H9 (cell line): Measurements from ENCODE around the gene CLEC4E. TPM values are rescaled to one million over a fixed set of nuclear protein-coding genes. Genes with fewer than 3 reads are reported as not detected.

ENCODE experiments used
- DNase-seq: peaks from one replicate; pipeline ENCODE4 v3.0.0-alpha.2; 2017
- H2AFZ ChIP-seq: one replicate; pipeline ENCODE4 v1.6.1; 2013; ENCODE audit warnings: mild to moderate bottlenecking, low read length, control low read depth, moderate library complexity
- H2AK5ac ChIP-seq: 2 replicates; pipeline ENCODE4 v1.6.1; 2013; ENCODE audit warnings: low read length, control low read depth, mixed read lengths; ENCODE audit not compliant: insufficient read length
- H2BK120ac ChIP-seq: one replicate; pipeline ENCODE4 v1.6.1; 2013; ENCODE audit warnings: low read depth, mild to moderate bottlenecking, low read length, control low read depth, inconsistent platforms; ENCODE audit not compliant: poor library complexity, severe bottlenecking
- H2BK12ac ChIP-seq: 2 replicates; pipeline ENCODE4 v1.6.1; 2013; ENCODE audit warnings: low read length, control low read depth, mixed read lengths, low read depth; ENCODE audit not compliant: insufficient read length
- H2BK15ac ChIP-seq: 2 replicates; pipeline ENCODE4 v1.6.1; 2013; ENCODE audit warnings: low read depth, low read length, control low read depth
- H2BK20ac ChIP-seq: one replicate; pipeline ENCODE4 v1.6.1; 2013; ENCODE audit warnings: low read depth, mild to moderate bottlenecking, low read length, control low read depth, inconsistent platforms; ENCODE audit not compliant: poor library complexity, severe bottlenecking
- H2BK5ac ChIP-seq: 2 replicates; pipeline ENCODE4 v1.6.1; 2013; ENCODE audit warnings: low read length, control low read depth, mixed read lengths; ENCODE audit not compliant: insufficient read length
- H3K14ac ChIP-seq: 2 replicates; pipeline ENCODE4 v1.6.1; 2013; ENCODE audit warnings: low read length, control low read depth; ENCODE audit not compliant: insufficient read depth
- H3K18ac ChIP-seq: 2 replicates; pipeline ENCODE4 v1.6.1; 2013; ENCODE audit warnings: low read depth, mild to moderate bottlenecking, mixed read lengths, low read length, control low read depth; ENCODE audit not compliant: insufficient read length
- H3K23ac ChIP-seq: 2 replicates; pipeline ENCODE4 v1.6.1; 2013; ENCODE audit warnings: low read length, control low read depth, mixed read lengths, low read depth; ENCODE audit not compliant: insufficient read length
- H3K23me2 ChIP-seq: 2 replicates; pipeline ENCODE4 v1.6.1; 2013; ENCODE audit warnings: low read depth, mild to moderate bottlenecking, mixed read lengths, low read length, control low read depth; ENCODE audit not compliant: insufficient read length, poor library complexity, severe bottlenecking
- H3K27ac ChIP-seq: 2 replicates; pipeline ENCODE4 v1.5.1; 2013; ENCODE audit warnings: low read length, control low read depth, mixed read lengths, low read depth; ENCODE audit not compliant: insufficient read length
- H3K27me3 ChIP-seq: 2 replicates; pipeline ENCODE4 v1.6.1; 2013; ENCODE audit warnings: low read length, control low read depth, inconsistent platforms; ENCODE audit not compliant: insufficient read depth
- H3K4ac ChIP-seq: 2 replicates; pipeline ENCODE4 v1.6.1; 2013; ENCODE audit warnings: low read depth, mild to moderate bottlenecking, control low read depth, inconsistent platforms, low read length, moderate library complexity
- H3K4me1 ChIP-seq: 2 replicates; pipeline ENCODE4 v1.6.1; 2013; ENCODE audit warnings: low read length, control low read depth, inconsistent platforms; ENCODE audit not compliant: insufficient read depth
- H3K4me2 ChIP-seq: 2 replicates; pipeline ENCODE4 v1.6.1; 2013; ENCODE audit warnings: low read length, control low read depth, mixed read lengths; ENCODE audit not compliant: insufficient read length, insufficient read depth
- H3K56ac ChIP-seq: 2 replicates; pipeline ENCODE4 v1.6.1; 2013; ENCODE audit warnings: low read depth, mild to moderate bottlenecking, mixed read lengths, low read length, control low read depth; ENCODE audit not compliant: insufficient read length
- H3K79me1 ChIP-seq: 2 replicates; pipeline ENCODE4 v1.6.1; 2013; ENCODE audit warnings: low read depth, mild to moderate bottlenecking, moderate library complexity, low read length, control low read depth, inconsistent platforms; ENCODE audit not compliant: insufficient read depth, poor library complexity, severe bottlenecking
- H3K79me2 ChIP-seq: 2 replicates; pipeline ENCODE4 v1.6.1; 2013; ENCODE audit warnings: low read length, control low read depth, inconsistent platforms; ENCODE audit not compliant: insufficient read depth
- H3K9ac ChIP-seq: 2 replicates; pipeline ENCODE4 v1.6.1; 2013; ENCODE audit warnings: low read length, control low read depth, mixed read lengths; ENCODE audit not compliant: insufficient read length; ENCODE audit errors: extremely low read depth
- H3K9me3 ChIP-seq: one replicate; pipeline ENCODE4 v1.6.1; 2013; ENCODE audit warnings: low read depth, low read length, inconsistent platforms; ENCODE audit not compliant: control insufficient read depth
- H3T11ph ChIP-seq: one replicate; pipeline ENCODE4 v1.6.1; 2013; ENCODE audit warnings: mild to moderate bottlenecking, low read length, control low read depth, inconsistent platforms
- H4K20me1 ChIP-seq: one replicate; pipeline ENCODE4 v1.6.1; 2013; ENCODE audit not compliant: control insufficient read depth, insufficient read length, insufficient read depth
- H4K5ac ChIP-seq: 2 replicates; pipeline ENCODE4 v1.6.1; 2013; ENCODE audit warnings: low read depth, mild to moderate bottlenecking, mixed read lengths, low read length, control low read depth; ENCODE audit not compliant: insufficient read length
- H4K8ac ChIP-seq: replicated peaks from 2 replicates; pipeline ENCODE4 v1.6.1; 2013; ENCODE audit warnings: low read length, control low read depth, mixed read lengths, low read depth; ENCODE audit not compliant: insufficient read length
- H4K91ac ChIP-seq: 2 replicates; pipeline ENCODE4 v1.6.1; 2013; ENCODE audit warnings: low read depth, mild to moderate bottlenecking, moderate library complexity, mixed read lengths, low read length, control low read depth; ENCODE audit not compliant: insufficient read length
- H3K27ac Mint-ChIP-seq, 3 experiments: 2 replicates in 2 of 3; 3 replicates in 1 of 3; pipeline ENCODE4 v1.8.0; 2020 to 2021; ENCODE audit warnings: mixed read lengths in 3 of 3, mild to moderate bottlenecking in 1 of 3, moderate library complexity in 1 of 3
- H3K27me3 Mint-ChIP-seq: 2 replicates; pipeline ENCODE4 v1.8.0; 2021; ENCODE audit warnings: low read depth, mild to moderate bottlenecking, moderate library complexity, mixed read lengths
- H3K36me3 Mint-ChIP-seq, 3 experiments: 2 replicates in 2 of 3; 3 replicates in 1 of 3; pipeline ENCODE4 v1.8.0; 2020 to 2021; ENCODE audit warnings: low read depth in 3 of 3, mixed read lengths in 3 of 3; ENCODE audit not compliant: insufficient read depth in 1 of 3
- H3K4me1 Mint-ChIP-seq, 2 experiments: 2 replicates each; pipeline ENCODE4 v1.8.0; 2020; ENCODE audit warnings: mixed read lengths in 2 of 2
- H3K4me3 Mint-ChIP-seq, 2 experiments: 2 replicates in 1 of 2; 3 replicates in 1 of 2; pipeline ENCODE4 v1.8.0; 2020 to 2021; ENCODE audit warnings: mild to moderate bottlenecking in 2 of 2, mixed read lengths in 2 of 2, moderate library complexity in 1 of 2
- H3K9me3 Mint-ChIP-seq, 2 experiments: 2 replicates in 1 of 2; 3 replicates in 1 of 2; pipeline ENCODE4 v1.8.0; 2020; ENCODE audit warnings: mild to moderate bottlenecking in 2 of 2, mixed read lengths in 2 of 2, moderate library complexity in 1 of 2
- CTCF ChIP-seq: fragments of 200-600 bp; sonication (generic); conservative IDR thresholded peaks from 3 replicates; pipeline ENCODE4 v1.8.0; 2021; ENCODE audit warnings: antibody characterized with exemption, mild to moderate bottlenecking
- WGBS: extraction: QIAGEN DNeasy Blood & Tissue Kit; methylation state at CpG from one replicate; pipeline ENCODE4 v1.1.7; 2013; ENCODE audit warnings: missing lambda C conversion rate, low lambda C conversion rate, mixed read lengths; ENCODE audit not compliant: insufficient read length; ENCODE audit errors: extremely low coverage; 5-methylcytosine and 5-hydroxymethylcytosine counted together
- total RNA-seq: library from RNA; stranded (reverse); gene quantifications from 2 replicates; pipeline ENCODE4 v1.2.1, GENCODE V29; 2021

CLEC4E gene
- total RNA-seq, 1 experiment from 2014 or later: not detected

- Histone ChIP-seq H4K20me1 (no peaks in the 10 kb centered on the region), H2AFZ (no peak overlapping the region), H3K14ac (no peak overlapping the region), H2BK120ac (no peak overlapping the region), H3K27ac (no peak overlapping the region), H3K56ac (no peak overlapping the region), H2BK20ac (no peak overlapping the region), H3K4ac (no peak overlapping the region), H4K5ac (no peak overlapping the region), H3K9ac (no peak overlapping the region), H3K18ac (no peak overlapping the region), H3K9me3 (no peaks in the 10 kb centered on the region), H4K91ac (no peak overlapping the region), H3K23me2 (no peaks in the 10 kb centered on the region), H2BK12ac (no peak overlapping the region), H3K27me3 (no peaks in the 10 kb centered on the region), H4K8ac (no peak overlapping the region), H2AK5ac (no peak overlapping the region), H3K23ac (no peak overlapping the region), H3K4me2 (no peak overlapping the region), H3K79me1 (no peaks in the 10 kb centered on the region), H3K4me1 (no peaks in the 10 kb centered on the region), H3T11ph (no peak overlapping the region), H3K79me2 (no peaks in the 10 kb centered on the region), H2BK15ac (no peak overlapping the region), H2BK5ac (no peak overlapping the region)
- Mint-ChIP-seq H3K27ac (no peak overlapping the region), H3K4me1 (no peaks in the 10 kb centered on the region), H3K27me3 (no peaks in the 10 kb centered on the region), H3K4me3 (no peak overlapping the region), H3K36me3 (peaks cover 0 to under 1% (median 0%) of the 10 kb centered on the region in 3 experiments; a peak in 2 of 7 replicates), H3K9me3 (peaks cover 11 to 13% of the 10 kb centered on the region in 2 experiments; a peak in 4 of 5 replicates)
- DNase-seq: no peak
- no CpG with 5 or more reads among the region's 4 CpGs for WGBS
- no peak for TF ChIP-seq CTCF
These were observed 21.5 kb downstream of the CLEC4E start for GRCh38 chr12:8519171-8519570.
